IMR-90 (cell line): Measurements from ENCODE around the gene TWSG1. TPM values are rescaled to one million over a fixed set of nuclear protein-coding genes. Genes with fewer than 3 reads are reported as not detected.

ENCODE experiments used
- ATAC-seq: fragments of 200-7000 bp; cut with Tn5 transposase; 2 replicates; pipeline ENCODE4 v1.9.1; 2020; ENCODE audit warnings: low read depth, mild to moderate bottlenecking, moderate library complexity
- BruUV-seq: library from RNA; stranded (reverse); fragments of 400-500 nt; replicated peaks from 2 replicates; lab custom pipeline; 2021; lab: Mats Ljungman, UMichigan
- CTCF ChIA-PET: fragments of 300-600 bp; formaldehyde crosslinking; extraction: SDS; loops from one replicate; lab custom pipeline; 2021; ENCODE audit warnings: antibody characterized with exemption; lab: Yijun Ruan, JAX
- POLR2A ChIA-PET: fragments of 300-600 bp; sonication (Branson Sonifier 250); formaldehyde crosslinking; loops from one replicate; lab custom pipeline; 2022; ENCODE audit warnings: antibody characterized with exemption; ENCODE audit not compliant: unreplicated experiment; lab: Charles Lee
- DNase-seq: peaks from one replicate; pipeline ENCODE4 v3.0.0; 2013
- H2AFZ ChIP-seq: replicated peaks from 2 replicates; pipeline ENCODE3; 2013; ENCODE audit warnings: low read length, mild to moderate bottlenecking; ENCODE audit not compliant: poor library complexity
- H2AK5ac ChIP-seq: 2 replicates; pipeline ENCODE4 v1.6.1; 2013; ENCODE audit warnings: low read depth, low read length, inconsistent platforms
- H2AK9ac ChIP-seq: replicated peaks from 2 replicates; pipeline ENCODE3; 2013; ENCODE audit warnings: mild to moderate bottlenecking, low read depth, low read length, moderate library complexity; ENCODE audit not compliant: poor library complexity
- H2BK120ac ChIP-seq: 2 replicates; pipeline ENCODE4 v1.6.1; 2013; ENCODE audit warnings: low read depth, low read length, inconsistent platforms
- H2BK15ac ChIP-seq: 3 replicates; pipeline ENCODE4 v1.6.1; 2013; ENCODE audit warnings: low read depth, low read length, inconsistent platforms
- H2BK20ac ChIP-seq: 2 replicates; pipeline ENCODE4 v1.6.1; 2013; ENCODE audit warnings: low read depth, mild to moderate bottlenecking, inconsistent platforms, low read length, moderate library complexity
- H2BK5ac ChIP-seq: 2 replicates; pipeline ENCODE4 v1.6.1; 2013; ENCODE audit warnings: mild to moderate bottlenecking, low read depth, low read length, inconsistent platforms; ENCODE audit not compliant: poor library complexity, severe bottlenecking
- H3K14ac ChIP-seq: replicated peaks from 2 replicates; pipeline ENCODE4 v1.6.1; 2013; ENCODE audit warnings: low read depth, low read length, inconsistent platforms
- H3K18ac ChIP-seq: 2 replicates; pipeline ENCODE4 v1.6.1; 2013; ENCODE audit warnings: low read depth, low read length, control low read depth
- H3K23ac ChIP-seq: 2 replicates; pipeline ENCODE4 v1.6.1; 2013; ENCODE audit warnings: low read depth, low read length, inconsistent platforms
- H3K27ac ChIP-seq: 2 replicates; pipeline ENCODE4 v1.5.1; 2013; ENCODE audit warnings: mild to moderate bottlenecking, control low read depth, low read length; ENCODE audit not compliant: insufficient read depth
- H3K27me3 ChIP-seq: 2 replicates; pipeline ENCODE4 v1.6.1; 2013; ENCODE audit warnings: low read length; ENCODE audit not compliant: control insufficient read depth, insufficient read depth
- H3K36me3 ChIP-seq: 2 replicates; pipeline ENCODE4 v1.6.1; 2013; ENCODE audit warnings: low read length, mixed read lengths; ENCODE audit not compliant: control insufficient read depth, insufficient read depth
- H3K4ac ChIP-seq: 2 replicates; pipeline ENCODE4 v1.6.1; 2013; ENCODE audit warnings: low read depth, low read length, inconsistent platforms
- H3K4me1 ChIP-seq: 2 replicates; pipeline ENCODE4 v1.6.1; 2013; ENCODE audit warnings: low read length, mixed read lengths; ENCODE audit not compliant: control insufficient read depth, insufficient read depth
- H3K4me2 ChIP-seq: 2 replicates; pipeline ENCODE4 v1.6.1; 2013; ENCODE audit warnings: low read depth, mild to moderate bottlenecking, control low read depth, low read length, moderate library complexity
- H3K4me3 ChIP-seq: 2 replicates; pipeline ENCODE4 v1.5.1; 2013; ENCODE audit warnings: low read depth, mild to moderate bottlenecking, control low read depth, low read length, moderate library complexity; ENCODE audit not compliant: insufficient read depth
- H3K56ac ChIP-seq: 2 replicates; pipeline ENCODE4 v1.6.1; 2013; ENCODE audit warnings: low read length, inconsistent platforms; ENCODE audit not compliant: insufficient read depth; ENCODE audit errors: extremely low read depth
- H3K79me1 ChIP-seq, 2 experiments: 2 replicates each; pipeline ENCODE4 v1.6.1; 2013; ENCODE audit warnings: low read length in 2 of 2, inconsistent platforms in 1 of 2, low read depth in 1 of 2
- H3K9ac ChIP-seq: 2 replicates; pipeline ENCODE4 v1.6.1; 2013; ENCODE audit warnings: low read depth, low read length, control low read depth
- H3K9me1 ChIP-seq: 2 replicates; pipeline ENCODE4 v1.6.1; 2013; ENCODE audit warnings: low read length, inconsistent platforms; ENCODE audit not compliant: insufficient read depth
- H3K9me3 ChIP-seq: 2 replicates; pipeline ENCODE4 v1.6.1; 2013; ENCODE audit warnings: low read length; ENCODE audit not compliant: control insufficient read depth, insufficient read depth
- H4K20me1 ChIP-seq: 2 replicates; pipeline ENCODE4 v1.6.1; 2013; ENCODE audit warnings: low read length, inconsistent platforms; ENCODE audit not compliant: insufficient read depth
- H4K5ac ChIP-seq: 2 replicates; pipeline ENCODE4 v1.6.1; 2013; ENCODE audit warnings: mild to moderate bottlenecking, low read depth, low read length, control low read depth
- H4K8ac ChIP-seq, 2 experiments: 2 replicates each; pipeline ENCODE4 v1.6.1; 2013; ENCODE audit warnings: low read depth in 2 of 2, low read length in 2 of 2, control low read depth in 1 of 2, inconsistent platforms in 1 of 2
- H4K91ac ChIP-seq: 2 replicates; pipeline ENCODE4 v1.6.1; 2013; ENCODE audit warnings: low read depth, low read length, inconsistent platforms; ENCODE audit not compliant: insufficient read depth
- BHLHE40 ChIP-seq: fragments of 150-350 bp; IDR thresholded peaks from 2 replicates; pipeline ENCODE4 v1.6.1; 2016; ENCODE audit warnings: mild to moderate bottlenecking, low read depth, low read length
- CEBPB ChIP-seq: IDR thresholded peaks from 2 replicates; pipeline ENCODE4 v1.6.1; 2012; ENCODE audit warnings: low read depth, low read length, improper control_type of control experiment
- CHD1 ChIP-seq: IDR thresholded peaks from 2 replicates; pipeline ENCODE4 v1.6.1; 2012; ENCODE audit warnings: low read depth, low read length, improper control_type of control experiment
- CTCF ChIP-seq: conservative IDR thresholded peaks from 2 replicates; pipeline ENCODE4 v1.5.1; 2012; ENCODE audit warnings: mild to moderate bottlenecking, low read depth, low read length, improper control_type of control experiment
- ELK1 ChIP-seq: fragments of 150-350 bp; IDR thresholded peaks from 2 replicates; pipeline ENCODE4 v1.6.1; 2016; ENCODE audit warnings: low read depth, mild to moderate bottlenecking, low read length, moderate library complexity, borderline replicate concordance
- FOS ChIP-seq: fragments of 150-350 bp; IDR thresholded peaks from 2 replicates; pipeline ENCODE4 v1.6.1; 2016; ENCODE audit warnings: low read depth, low read length
- MAFK ChIP-seq: IDR thresholded peaks from 2 replicates; pipeline ENCODE4 v1.6.1; 2012; ENCODE audit warnings: low read depth, low read length, improper control_type of control experiment
- MAZ ChIP-seq: IDR thresholded peaks from 2 replicates; pipeline ENCODE4 v1.6.1; 2012; ENCODE audit warnings: low read depth, mild to moderate bottlenecking, low read length, improper control_type of control experiment, moderate library complexity, borderline replicate concordance
- MXI1 ChIP-seq: IDR thresholded peaks from 2 replicates; pipeline ENCODE4 v1.6.1; 2012; ENCODE audit warnings: low read depth, mild to moderate bottlenecking, low read length, moderate library complexity, borderline replicate concordance
- NFE2L2 ChIP-seq: fragments of 150-350 bp; IDR thresholded peaks from 2 replicates; pipeline ENCODE4 v1.6.1; 2016; ENCODE audit warnings: low read depth, mild to moderate bottlenecking, low read length
- POLR2A ChIP-seq: IDR thresholded peaks from 2 replicates; pipeline ENCODE4 v1.6.1; 2012; ENCODE audit warnings: mild to moderate bottlenecking, low read depth, low read length
- RAD21 ChIP-seq: IDR thresholded peaks from 2 replicates; pipeline ENCODE4 v1.6.1; 2012; ENCODE audit warnings: low read length, improper control_type of control experiment
- RCOR1 ChIP-seq: IDR thresholded peaks from 2 replicates; pipeline ENCODE4 v1.6.1; 2012; ENCODE audit warnings: mild to moderate bottlenecking, low read length, improper control_type of control experiment; ENCODE audit not compliant: insufficient replicate concordance
- RFX5 ChIP-seq: IDR thresholded peaks from 2 replicates; pipeline ENCODE4 v1.8.0; 2012; ENCODE audit warnings: low read depth, mild to moderate bottlenecking, low read length, moderate library complexity
- SMC3 ChIP-seq: fragments of 150-350 bp; IDR thresholded peaks from 2 replicates; pipeline ENCODE4 v1.6.1; 2016; ENCODE audit warnings: low read depth, mild to moderate bottlenecking, antibody characterized with exemption, low read length, moderate library complexity
- USF2 ChIP-seq: fragments of 150-350 bp; IDR thresholded peaks from 2 replicates; pipeline ENCODE4 v1.6.1; 2017; ENCODE audit warnings: mild to moderate bottlenecking, antibody characterized with exemption, low read length, low read depth
- dilution Hi-C: fragments of 300-500 bp; cut with HindIII; formaldehyde crosslinking; loops from one replicate; pipeline ENCODE4 v1.14.3; 2018; ENCODE audit warnings: low sequenced_read_pairs; ENCODE audit not compliant: unreplicated experiment
- in situ Hi-C: fragments of 300-500 bp; cut with MboI; formaldehyde crosslinking; loops from 3 replicates; pipeline ENCODE4 v1.14.3; 2019; ENCODE audit warnings: low sequenced_read_pairs, inconsistent platforms, mixed read lengths
- intact Hi-C: fragments of 100-400 bp; cut with micrococcal nuclease; formaldehyde crosslinking; loops from 2 replicates; pipeline ENCODE4 v1.10.0; 2022
- polyA plus RNA-seq, 3 experiments: library from polyadenylated mRNA; depleted of rRNA; stranded (reverse); fragments of >200 nt; gene quantifications; 2 replicates each; pipeline ENCODE4 v1.2.3, GENCODE V29; 2012; ENCODE audit warnings: low replicate concordance in 1 of 3
- total RNA-seq: library from RNA; depleted of rRNA; stranded (reverse); fragments of >200 nt; gene quantifications from 2 replicates; pipeline ENCODE4 v1.2.3, GENCODE V29; 2012

Gene TWSG1
- total and polyA plus RNA-seq, 2 of the 4 experiments (the other 2 are of a cell fraction): 80.4 to 115 TPM

DNA sequence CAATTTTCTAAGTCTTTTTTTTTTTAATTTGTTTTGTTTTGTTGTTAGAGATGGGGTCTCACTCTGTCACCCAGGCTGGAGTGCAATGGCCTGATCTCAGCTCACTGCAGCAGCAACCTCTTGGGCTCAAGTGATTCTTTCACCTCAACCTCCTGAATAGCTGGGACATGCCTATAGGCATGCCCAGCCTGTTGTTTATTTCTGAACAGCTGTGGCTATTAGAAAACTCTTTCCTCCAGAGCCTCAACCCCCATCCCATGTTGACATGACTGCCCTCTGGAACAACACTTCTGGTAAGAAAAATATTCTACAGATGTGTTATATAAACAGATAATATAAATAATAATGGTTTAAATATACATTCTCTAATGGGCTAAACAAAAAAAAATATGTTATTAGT lies 44.4 kb upstream of the TWSG1 start:
- in situ Hi-C loops: no loop called here
- Histone ChIP-seq H3K9me3 (peaks cover 6% of the 10 kb centered on the region), H4K91ac (peak overlapping the region; percentile 75), H3K9me1 (0 out of 2 replicates have a peak, but pooled peaks cover 3% of the 10 kb centered on the region), H3K4me3 (no peak overlapping the region), H3K79me1 (no peaks in the 10 kb centered on the region), H3K56ac (peak overlapping the region; percentile 79; the same call in 1 of the 2 replicates), H3K4me2 (no peak overlapping the region), H3K36me3 (0 out of 2 replicates have a peak, but pooled peaks cover 3% of the 10 kb centered on the region), H2BK20ac (peak overlapping the region; percentile 96), H3K18ac (peak overlapping the region; percentile 75), H3K23ac (peak overlapping the region; percentile 68; the same call in 1 of the 2 replicates), H2AK9ac (no peak overlapping the region), H3K27me3 (no peaks in the 10 kb centered on the region), H2BK5ac (peak overlapping the region; percentile 99), H4K5ac (peak overlapping the region; percentile 52), H2BK120ac (peak overlapping the region; percentile 93), H2AK5ac (peak overlapping the region; percentile 75; the same call in 1 of the 2 replicates), H2AFZ (peak overlapping the region; percentile 33), H3K4me1 (peaks cover 8% of the 10 kb centered on the region), H4K8ac (peak overlapping the region in 1 of 2 experiments; percentile 83; a peak in 3 of 4 replicates), H4K20me1 (no peaks in the 10 kb centered on the region), H2BK15ac (no peak overlapping the region), H3K27ac (peak overlapping the region; percentile 93; the same call in 1 of the 2 replicates), H3K4ac (peak overlapping the region; percentile 93; the same call in 1 of the 2 replicates), H3K9ac (no peak overlapping the region), H3K14ac (peak overlapping the region; percentile 55; the same call in 1 of the 2 replicates)
- ChIA-PET CTCF (no interaction called here), POLR2A (interaction anchor here (0.6 to 1.0 kb wide), 2 partner anchors 48 to 223 kb away, joined by 3 to 7 read pairs; no protein-coding TSS in a partner anchor)
- intact Hi-C loops: loop anchor here (5.0 kb wide), 1 partner anchor 42 kb away; the partner anchor contains the start of gene TWSG1
- TF ChIP-seq BHLHE40: no peak
- TF ChIP-seq RAD21: no peak
- TF ChIP-seq CHD1: no peak
- TF ChIP-seq CEBPB: no peak
- no peak for TF ChIP-seq RFX5
- TF ChIP-seq POLR2A: no peak
- TF ChIP-seq FOS: no peak
- TF ChIP-seq MAZ: no peak
- TF ChIP-seq RCOR1: no peak
- no peak for TF ChIP-seq ELK1
- no peak for TF ChIP-seq USF2
- TF ChIP-seq MAFK: no peak
- no peak for TF ChIP-seq MXI1
- no peak for TF ChIP-seq NFE2L2
- no peak for TF ChIP-seq CTCF
- no peak for TF ChIP-seq SMC3
- ATAC-seq (peak; percentile 98), DNase-seq (peak; percentile 75)
- dilution Hi-C loops: no loop called here
- no TSS peak for BruUV-seq
